GM21619 (cell line): ENCODE data around the gene CCDC86.

Experiments
- ATAC-seq: cut with Tn5 transposase; IDR thresholded peaks from one replicate; pipeline ENCODE4 v1.9.1; 2021; ENCODE audit not compliant: unreplicated experiment

The CCDC86 gene

GRCh38 chr11:60852117-60852981, 10.4 kb downstream of the CCDC86 start:
- no peak for ATAC-seq

GRCh38 chr11:60852982-60853950, 11.4 kb downstream of the CCDC86 start:
- ATAC-seq = no peak

GRCh38 chr11:60854140-60854846, 12.4 kb downstream of the CCDC86 start:
- ATAC-seq = no peak

DNA sequence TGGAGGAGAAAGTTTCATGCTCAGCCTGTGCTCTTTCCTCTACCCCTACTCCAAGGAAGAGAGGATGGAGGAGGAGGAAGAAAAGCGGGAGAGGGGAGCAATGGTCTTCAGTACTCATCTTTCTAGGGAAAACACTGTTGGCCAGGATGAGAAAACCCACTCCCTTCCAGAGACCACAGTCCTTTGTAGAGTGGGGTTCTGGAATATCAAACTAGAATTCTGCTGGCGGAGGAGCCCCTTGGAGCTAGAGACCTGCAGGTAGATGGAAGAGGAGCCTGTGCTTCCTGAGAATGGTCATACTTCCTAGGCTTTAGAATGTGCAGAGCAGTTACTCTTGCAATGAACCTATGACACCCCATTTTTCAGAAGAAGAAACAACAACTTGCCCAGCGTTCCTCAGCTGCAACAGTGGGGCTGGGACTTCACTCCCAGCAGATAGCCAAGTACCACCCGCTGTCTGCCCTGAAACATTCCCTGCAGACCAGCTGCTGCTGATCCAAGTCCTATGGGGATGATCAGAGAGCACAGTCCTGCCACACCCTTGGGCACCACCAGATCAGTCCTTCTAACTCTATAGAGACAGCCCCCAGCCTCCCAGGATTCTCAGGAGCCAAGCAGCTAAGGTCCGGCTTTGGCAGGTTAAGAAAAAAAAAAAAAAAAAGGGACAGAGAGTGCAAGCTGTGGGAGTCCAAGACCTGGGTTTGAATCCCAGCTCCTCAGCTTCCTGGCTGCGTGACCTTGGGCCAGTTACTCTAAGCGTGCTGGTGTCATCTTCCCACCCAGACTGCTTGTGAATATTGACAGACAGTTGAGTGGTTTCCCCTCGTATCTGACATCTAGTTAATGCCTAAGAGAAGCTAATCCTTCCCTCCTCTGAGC, 13.2 kb downstream of the CCDC86 start:
- ATAC-seq = no peak

DNA sequence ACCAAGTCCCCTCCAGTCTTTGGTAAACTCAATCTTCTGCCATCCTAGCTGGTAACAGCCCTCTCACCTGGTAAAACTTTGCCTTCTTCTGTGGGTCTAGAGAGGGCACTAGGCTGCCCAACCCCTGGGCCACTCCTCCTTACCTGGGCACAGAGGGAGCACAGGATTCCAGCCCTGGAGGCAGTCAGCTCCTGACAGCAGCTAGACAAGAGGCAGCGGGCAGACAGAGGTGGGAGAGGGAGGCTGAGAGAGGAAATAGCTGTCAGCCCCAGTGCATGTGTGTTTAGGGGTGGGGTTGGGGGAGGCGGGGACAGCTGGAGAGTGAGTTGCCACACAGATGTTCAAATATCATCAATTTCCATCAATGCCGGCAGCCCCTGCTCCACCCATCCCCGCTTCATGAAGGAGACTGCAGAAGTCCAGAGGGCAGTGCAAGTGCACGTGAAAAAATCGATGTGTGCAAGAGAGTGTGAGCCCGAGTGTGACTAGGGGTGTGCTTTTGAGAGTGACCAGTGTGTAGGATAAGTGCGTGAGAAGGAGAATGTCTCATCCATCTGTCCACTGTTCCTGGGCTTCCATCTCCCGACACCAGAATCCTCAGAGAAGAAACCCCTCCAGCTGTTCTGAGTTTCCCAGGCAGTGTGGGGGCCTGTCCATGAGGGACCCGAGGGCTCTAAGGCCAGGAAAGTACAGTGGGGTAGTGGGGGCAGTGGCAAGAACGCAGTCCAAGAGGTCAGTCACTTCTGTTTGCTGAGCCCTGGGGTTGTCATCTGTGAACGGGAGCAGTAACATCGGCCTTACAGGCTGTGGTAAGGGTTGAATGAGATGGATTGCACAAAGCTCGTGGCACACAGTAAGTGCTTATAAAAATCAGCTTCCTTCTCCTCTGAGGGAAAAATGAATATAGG, 14.1 kb downstream of the CCDC86 start, which contains the start of gene PTGDR2:
TSS of gene PTGDR2 (minus strand) at position 225 of the 908 bp plus-strand sequence. CDS start 2,228 bp downstream, outside the sequence.
- no peak for ATAC-seq

- ATAC-seq = no peak
Observed at GRCh38 chr11:60857378-60858232, 15.7 kb downstream of the CCDC86 start.

GRCh38 chr11:60858236-60858635, 16.3 kb downstream of the CCDC86 start:
- ATAC-seq = no peak

GRCh38 chr11:60858731-60859464, 17.0 kb downstream of the CCDC86 start:
- ATAC-seq = no peak

DNA sequence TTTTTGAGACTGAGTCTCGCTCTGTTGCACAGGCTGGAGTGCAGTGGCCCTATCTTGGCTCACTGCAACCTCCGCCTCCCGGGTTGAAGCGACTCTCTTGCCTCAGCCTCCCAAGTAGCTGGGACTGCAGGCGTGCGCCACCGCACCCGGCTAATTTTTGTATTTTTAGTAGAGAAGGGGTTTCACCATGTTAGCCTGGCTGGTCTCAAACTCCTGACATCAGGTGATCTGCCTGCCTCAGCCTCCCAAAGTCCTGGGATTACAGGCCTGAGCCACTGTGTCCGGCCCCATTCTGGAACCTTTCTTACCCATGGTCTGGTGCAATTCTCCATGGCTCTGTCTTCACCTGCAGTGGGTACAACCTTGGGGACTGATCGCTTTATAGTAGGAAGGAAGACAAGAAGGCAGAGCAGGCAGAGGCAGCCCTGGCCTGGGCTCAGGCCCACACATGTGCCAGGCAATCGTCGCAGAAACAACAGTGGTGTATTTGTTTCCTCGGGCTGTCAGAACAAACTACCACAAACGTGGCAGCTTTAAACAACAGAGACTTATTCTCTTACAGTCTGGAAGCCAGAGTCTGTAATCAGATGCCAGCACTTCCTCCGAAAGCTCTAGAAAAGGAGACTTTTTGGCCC, 17.8 kb downstream of the CCDC86 start:
- ATAC-seq = no peak

GRCh38 chr11:60860943-60861342, 19.0 kb downstream of the CCDC86 start:
- no peak for ATAC-seq

DNA sequence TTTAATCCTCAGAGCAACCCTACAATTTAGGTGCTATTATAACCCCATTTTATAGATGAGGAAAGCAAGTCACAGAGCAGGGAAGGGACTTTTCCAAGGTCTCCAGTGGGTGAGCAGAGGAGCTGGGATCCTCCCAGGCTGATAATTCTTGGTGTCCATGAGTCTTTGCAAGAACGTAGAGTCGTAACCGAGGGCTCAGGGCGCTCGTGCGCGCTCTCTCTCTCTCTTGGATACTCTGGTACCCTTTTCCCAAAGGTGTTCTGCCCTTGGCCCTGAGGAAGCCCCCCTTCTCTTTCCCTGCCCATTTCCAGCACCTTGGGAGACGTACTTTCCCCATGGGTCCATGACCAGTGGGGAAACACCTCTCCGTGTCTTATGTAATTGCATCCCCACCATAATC, 20.3 kb downstream of the CCDC86 start:
- no peak for ATAC-seq

GRCh38 chr11:60863550-60864521, 21.9 kb downstream of the CCDC86 start:
- ATAC-seq = no peak

GRCh38 chr11:60864856-60865513, 23.1 kb downstream of the CCDC86 start:
- no peak for ATAC-seq

GRCh38 chr11:60866911-60867870, 25.3 kb downstream of the CCDC86 start, which contains the start of gene ZP1:
Gene ZP1 (plus strand): TSS chr11:60867542. CDS start chr11:60867562, 20 bp downstream.
- no peak for ATAC-seq
